RPMI8226 (cell line): Measurements from ENCODE around the gene XPO6.

Experiments used
- DNase-seq: peaks from one replicate; pipeline ENCODE4 v3.0.0-alpha.2; 2015

Gene XPO6

DNA sequence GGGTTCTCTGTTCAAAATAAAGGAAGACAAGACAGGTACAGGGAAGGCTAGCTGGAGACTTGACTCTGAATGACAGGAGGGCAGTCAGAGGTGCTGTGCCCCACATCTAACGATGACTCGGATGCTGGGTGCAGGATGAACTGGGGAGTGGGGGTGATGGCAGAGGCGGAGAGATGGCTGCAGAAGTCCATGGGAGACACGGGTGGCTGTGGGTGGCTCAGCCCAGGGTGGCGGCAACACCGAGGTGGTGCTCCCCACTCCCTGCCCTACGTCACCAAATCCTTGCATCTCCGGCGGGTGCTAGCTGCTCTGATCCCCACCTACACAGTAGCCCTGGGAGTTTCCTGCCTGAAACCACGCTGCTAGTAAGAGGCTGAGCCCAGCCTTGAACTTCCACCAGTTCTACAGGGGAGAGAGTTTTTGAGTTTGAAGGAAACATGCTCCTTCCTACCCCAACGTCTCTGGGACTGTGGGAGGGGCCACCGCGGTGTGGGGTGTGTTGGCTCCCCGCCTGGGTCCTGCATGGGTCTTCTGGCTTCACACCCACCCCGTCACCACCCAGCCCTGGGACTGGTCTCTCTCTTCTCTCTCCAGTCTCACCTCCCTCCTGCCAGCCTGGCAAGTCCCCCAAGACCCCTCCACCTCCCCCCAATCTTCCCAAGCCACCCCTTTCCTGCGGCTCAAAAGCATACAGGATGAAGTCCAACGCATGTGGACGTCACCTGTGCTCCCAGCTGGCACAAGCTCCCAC is 152.8 kb downstream of the XPO6 start:
- DNase-seq: no peak

DNA sequence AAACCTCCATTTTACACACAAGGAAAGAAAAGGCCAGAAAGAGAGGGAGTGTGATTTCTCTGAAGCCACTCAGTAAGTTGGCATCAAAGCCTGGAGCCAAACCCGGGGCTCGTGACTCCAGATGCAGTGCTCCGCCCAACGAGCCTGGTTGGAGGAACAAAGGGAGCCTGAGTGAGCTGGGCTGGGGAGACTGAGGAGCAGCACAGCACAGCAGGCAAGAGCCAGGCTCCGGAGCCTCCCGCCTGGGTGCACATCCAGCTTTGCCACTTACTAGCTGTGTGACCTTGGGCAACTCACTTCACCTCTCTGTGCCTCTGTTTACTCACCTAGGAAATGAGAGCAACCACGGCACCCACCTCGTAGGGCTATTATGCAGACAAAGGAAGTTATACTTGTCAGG is 153.8 kb downstream of the XPO6 start:
- DNase-seq: no peak

DNA sequence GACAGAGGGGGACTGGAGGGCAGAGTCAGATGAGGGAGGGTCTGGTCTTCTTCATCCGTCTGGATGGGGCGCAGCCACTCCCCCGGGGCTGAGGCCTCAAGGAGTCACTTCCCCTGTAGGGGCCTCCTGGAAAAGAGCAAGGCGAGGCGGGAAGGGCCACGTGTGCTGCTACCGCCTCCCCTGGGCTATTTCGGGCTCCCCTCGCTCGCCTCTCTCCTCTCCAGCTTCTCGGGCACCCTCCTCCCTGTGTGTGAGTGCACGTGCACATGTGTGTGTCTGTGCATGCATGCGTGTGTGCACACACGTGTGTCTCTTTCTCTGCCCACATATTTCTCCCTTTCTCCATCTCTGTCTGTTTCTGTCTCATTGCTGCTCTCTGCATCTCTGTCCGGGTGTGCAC is 158.3 kb downstream of the XPO6 start:
- DNase-seq: no peak

DNA sequence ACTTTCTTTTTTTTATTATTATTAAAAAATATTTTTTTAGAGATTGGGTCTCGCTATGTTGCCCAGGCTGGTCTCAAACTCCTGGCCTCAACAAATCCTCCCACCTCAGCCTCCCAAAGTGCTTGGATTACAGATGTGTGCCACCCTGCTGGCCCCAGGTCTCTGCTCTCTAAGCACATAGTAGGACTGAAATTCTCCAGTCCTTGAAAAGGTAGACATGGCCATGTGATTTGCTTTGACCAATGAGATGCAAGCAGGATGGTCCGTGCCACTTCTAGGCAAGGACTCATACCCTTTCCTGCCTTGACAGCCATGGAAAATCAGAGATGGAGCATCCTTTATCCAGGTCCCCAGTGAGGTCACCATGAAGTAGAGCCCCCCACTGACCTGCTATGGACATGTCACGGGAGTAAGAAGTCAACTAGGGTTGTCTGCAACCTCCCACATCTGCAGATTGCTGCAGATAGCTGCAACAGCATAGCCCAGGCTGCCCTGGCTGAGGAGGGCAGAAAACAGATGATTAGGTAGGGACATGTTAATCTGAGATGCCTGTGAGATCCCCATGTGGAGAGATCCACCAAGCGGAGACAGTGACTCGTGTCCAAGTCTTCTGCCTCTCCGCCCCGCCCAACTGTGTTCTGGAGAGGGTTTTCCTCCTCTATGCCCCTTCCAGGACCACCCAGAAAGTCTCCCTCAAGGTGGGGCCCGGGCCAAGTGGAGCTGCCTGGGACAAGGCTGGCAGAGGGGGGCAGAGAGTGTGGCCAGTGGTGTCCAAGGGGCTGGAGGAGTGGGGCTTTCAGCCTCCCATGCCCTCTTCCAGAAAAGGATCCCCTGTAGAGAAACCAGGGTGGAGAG is 159.3 kb downstream of the XPO6 start:
- no peak for DNase-seq

DNA sequence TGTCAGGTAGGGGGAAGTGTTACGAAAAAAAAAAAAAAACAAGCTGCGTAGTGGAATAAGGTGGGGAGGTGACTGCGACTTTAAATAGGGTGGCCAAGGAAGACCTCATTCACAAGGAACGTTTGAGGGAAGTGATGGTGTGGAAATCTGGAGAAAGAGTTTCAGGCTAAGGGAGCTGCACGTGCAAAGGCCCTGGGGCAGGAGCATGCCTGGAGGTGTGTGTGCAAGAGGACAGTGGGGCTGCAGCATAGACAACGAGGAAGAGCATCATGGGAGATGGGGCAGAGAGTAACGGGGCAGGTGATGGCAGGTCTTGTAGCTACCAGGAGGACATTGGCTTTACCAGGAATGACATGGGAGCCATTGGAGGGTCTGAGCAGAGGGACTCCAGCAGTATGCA is 160.3 kb downstream of the XPO6 start:
- no peak for DNase-seq
